Fibroblast of mammary gland (primary cell): Measurements from ENCODE around the gene DCDC2C.
A peak's percentile ranks its signal among the peaks of the same experiment; 100 is the strongest.
"Not testable (repeated sequence)": the region's sequence is repeated elsewhere in the genome, so short reads cannot be mapped to it uniquely, and the experiment has no call there.

ENCODE experiments used
- DNase-seq: peaks from one replicate; pipeline ENCODE4 v3.0.0-alpha.2; 2010; ENCODE audit warnings: low read depth
- H3K4me3 ChIP-seq: 2 replicates; pipeline ENCODE4 v1.5.1; 2011; ENCODE audit warnings: low read depth, mild to moderate bottlenecking, low read length, moderate library complexity; ENCODE audit not compliant: control insufficient read depth
- TF ChIP-seq, protein P1 (sequence below): conservative IDR thresholded peaks from 2 replicates; pipeline ENCODE4 v1.5.1; 2011; ENCODE audit warnings: low read depth, low read length, inconsistent platforms; ENCODE audit not compliant: control insufficient read depth, insufficient read depth

Gene DCDC2C

DNA sequence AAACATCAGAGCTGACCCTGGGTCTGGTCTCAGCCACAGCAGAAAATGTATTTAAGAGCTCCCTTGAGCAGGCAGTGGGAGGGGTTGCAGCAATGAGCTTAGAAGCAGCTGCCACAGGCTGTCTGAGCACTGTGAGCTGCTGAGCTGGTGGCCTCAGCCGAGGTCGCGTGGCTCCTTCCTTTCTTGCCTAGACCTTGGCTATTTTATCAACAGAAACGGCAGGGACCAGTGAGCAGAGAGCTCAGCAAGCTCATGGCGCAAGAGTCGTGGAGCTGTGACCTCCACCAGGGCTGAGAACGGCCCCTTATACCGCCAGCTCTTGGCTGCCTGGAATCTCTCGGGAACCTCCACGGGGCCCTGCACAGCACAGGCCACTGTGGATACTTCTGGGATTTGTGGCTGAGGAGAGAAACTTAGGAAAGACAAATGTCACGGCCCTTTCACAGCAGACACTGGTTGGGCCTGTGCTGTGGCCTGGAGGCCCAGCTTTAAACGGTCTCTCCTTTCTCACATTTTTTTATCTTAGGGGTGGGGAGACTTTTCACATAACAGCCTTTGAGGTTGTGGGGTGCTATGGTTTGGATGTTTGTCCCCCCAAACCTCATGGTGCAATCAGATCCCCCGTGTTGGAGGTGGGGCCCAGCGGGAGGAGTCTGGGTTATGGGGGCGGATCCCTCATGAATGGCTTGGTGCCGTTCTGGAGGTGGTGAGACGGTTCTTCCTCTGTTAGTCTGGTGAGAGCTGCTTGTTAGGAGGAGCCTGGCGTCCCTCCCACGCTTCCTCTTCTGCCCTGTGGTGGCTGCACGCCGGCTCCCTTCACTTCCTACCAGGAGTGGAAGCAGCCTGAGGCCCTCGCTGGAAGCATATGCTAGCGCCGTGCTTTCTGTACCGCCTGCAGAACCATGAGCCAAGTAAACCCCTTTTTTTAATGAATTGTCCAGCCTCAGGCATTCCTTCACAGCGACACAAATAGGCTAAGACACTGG, 43.6 kb upstream of the DCDC2C start:
- no peak for DNase-seq
- no peak overlapping the region for H3K4me3 ChIP-seq
- TF ChIP-seq, protein P1, sequence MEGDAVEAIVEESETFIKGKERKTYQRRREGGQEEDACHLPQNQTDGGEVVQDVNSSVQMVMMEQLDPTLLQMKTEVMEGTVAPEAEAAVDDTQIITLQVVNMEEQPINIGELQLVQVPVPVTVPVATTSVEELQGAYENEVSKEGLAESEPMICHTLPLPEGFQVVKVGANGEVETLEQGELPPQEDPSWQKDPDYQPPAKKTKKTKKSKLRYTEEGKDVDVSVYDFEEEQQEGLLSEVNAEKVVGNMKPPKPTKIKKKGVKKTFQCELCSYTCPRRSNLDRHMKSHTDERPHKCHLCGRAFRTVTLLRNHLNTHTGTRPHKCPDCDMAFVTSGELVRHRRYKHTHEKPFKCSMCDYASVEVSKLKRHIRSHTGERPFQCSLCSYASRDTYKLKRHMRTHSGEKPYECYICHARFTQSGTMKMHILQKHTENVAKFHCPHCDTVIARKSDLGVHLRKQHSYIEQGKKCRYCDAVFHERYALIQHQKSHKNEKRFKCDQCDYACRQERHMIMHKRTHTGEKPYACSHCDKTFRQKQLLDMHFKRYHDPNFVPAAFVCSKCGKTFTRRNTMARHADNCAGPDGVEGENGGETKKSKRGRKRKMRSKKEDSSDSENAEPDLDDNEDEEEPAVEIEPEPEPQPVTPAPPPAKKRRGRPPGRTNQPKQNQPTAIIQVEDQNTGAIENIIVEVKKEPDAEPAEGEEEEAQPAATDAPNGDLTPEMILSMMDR: no peak

DNA sequence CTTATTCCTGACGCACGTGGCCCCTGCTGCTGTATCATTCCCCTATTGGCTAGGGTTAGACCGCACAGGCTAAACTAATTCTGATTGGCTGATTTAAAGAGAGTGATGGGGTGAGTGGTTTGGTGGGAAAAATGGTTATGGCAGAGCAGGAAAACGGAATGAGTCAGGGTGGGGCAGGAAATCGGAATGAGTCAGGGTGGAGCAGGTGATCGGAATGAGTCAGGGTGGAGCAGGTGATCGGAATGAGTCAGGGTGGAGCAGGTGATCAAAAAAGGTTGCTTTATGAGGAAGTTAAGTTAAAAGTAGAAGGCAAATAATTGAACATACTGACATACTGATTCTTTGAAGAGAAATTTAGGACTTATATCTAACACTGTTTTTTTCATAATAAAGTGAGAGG, 42.7 kb upstream of the DCDC2C start:
- peak; percentile 25 for DNase-seq
- H3K4me3 ChIP-seq: not testable (repeated sequence)

DNA sequence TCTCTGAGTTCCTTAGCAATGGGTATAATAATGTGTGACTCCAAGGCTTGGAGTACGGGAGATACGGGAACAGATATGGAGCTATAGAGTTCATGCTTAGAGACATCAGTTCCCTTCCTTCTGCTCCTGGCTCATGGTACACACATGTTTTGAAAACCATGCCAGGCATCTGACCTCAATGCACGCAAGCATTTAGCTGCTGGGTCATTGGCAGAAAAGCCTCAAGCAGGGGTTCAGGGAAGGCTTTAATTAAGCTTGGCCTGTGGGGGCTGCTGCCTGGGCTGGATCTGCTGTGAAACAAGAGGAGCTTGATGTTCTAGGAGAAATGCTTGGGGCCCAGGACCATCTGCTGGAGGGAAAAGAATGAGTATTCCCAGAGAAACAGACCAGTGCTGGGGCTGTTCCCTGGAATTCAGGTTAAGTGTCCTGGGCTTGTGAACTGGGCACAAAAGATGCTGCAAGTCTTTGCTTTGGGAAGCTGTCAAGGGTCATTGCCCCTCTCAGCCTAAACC, 42.2 kb upstream of the DCDC2C start:
- DNase-seq: no peak
- H3K4me3 ChIP-seq: no peak overlapping the region
- TF ChIP-seq, protein P1: no peak

DNA sequence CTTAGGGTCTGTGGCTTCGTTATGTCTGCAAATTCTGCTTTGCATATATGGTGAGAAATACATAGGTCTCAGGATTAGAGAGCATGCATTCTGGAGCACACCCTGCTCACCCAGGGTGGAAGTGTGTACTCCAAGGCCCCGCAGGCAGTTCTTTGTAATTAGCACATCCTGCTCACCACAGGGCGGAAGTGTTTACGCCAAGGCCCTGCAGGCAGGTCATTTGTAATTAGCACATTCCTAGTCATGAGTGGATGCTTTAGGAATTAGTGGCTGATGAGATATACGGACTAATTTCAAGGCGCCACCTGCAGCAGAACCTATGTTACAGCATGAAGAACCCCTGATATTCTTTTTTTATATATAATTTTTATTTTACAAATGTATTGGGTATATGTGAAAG, 41.1 kb upstream of the DCDC2C start:
- TF ChIP-seq, protein P1: no peak
- DNase-seq: no peak
- no peak overlapping the region for H3K4me3 ChIP-seq

DNA sequence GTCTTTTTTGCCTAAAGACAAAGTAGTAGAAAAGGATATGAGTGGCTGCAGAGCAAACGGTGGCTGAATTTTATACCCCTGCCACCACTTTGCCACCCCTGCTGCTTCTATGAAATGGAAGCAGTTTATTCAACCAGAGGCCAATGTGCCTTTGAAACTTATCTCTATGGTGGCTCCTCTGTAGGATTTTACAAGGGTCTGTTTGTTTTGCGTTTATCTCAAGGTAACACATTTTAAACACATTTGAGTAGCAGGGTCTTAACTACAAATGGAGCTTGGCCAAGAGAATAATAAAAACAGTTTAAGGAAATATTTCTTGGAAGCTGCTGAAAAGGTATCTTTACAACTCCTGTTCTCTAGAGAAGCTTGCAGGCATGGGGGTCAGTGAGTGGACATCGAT, 39.3 kb upstream of the DCDC2C start:
- no peak overlapping the region for H3K4me3 ChIP-seq
- TF ChIP-seq, protein P1: no peak
- no peak for DNase-seq

DNA sequence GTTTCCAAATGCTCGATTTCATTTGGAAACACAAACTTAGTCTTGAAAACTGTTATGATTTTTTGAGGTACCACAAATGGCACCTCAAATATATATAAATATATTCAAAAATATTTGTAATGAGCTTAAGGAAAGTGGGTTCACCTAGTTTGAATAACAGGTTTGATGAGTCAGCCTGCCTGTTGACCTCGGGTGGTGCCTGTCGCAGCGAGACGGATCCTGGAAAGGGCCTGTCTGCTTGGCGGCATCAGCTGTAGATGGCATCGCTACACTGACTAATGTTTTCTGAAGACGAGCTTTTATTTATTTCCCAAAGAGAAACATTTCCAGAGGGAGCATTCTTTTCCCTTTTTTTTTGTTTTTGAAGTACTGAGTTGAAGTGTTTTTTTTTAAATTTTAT, 38.5 kb upstream of the DCDC2C start:
- no peak overlapping the region for H3K4me3 ChIP-seq
- TF ChIP-seq, protein P1: no peak
- DNase-seq: no peak

DNA sequence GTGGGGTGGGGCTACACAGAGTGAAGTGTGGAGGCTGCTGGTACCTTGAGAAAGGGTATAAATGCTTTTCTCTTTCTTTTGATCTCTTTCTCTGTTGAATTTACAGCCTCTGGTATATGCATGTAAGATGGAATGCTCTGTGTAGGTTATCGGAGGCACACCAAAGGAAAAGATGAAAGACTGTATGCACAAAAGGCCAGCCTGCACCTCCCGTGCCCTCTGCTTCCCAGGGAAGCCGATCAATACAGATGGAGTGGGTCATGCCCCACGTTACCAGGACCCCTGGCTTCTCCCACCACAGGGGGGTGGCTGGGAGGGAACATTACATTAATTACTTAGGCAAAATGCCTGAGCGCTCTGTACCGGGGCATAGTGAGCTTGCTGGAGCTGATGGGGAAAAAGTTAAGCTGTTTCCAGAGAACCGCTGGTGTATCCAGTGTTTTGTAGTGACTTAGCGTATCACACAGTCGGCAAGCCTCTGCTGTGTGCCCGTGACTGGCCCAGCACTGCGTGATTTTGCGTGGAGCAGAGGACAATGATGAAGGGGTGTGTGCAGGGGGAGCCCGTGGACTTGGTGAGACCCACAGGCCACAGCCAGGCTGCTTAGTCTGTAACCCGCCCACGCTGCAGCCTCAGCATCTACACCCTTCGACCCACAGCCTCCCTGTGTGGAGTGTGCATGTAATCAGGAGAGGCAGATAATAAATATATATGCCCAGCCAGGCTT, 37.3 kb upstream of the DCDC2C start:
- H3K4me3 ChIP-seq: no peak overlapping the region
- DNase-seq: no peak
- TF ChIP-seq, protein P1: no peak
